HepG2 (cell line): Measurements from ENCODE around the gene ZSCAN26. TPM values are rescaled to one million over a fixed set of nuclear protein-coding genes. Genes with fewer than 3 reads are reported as not detected.

ENCODE experiments used
- BCL3 ChIP-seq: sonication (generic); formaldehyde crosslinking; IDR thresholded peaks from 2 replicates; pipeline ENCODE4 v1.5.1; 2020; ENCODE audit warnings: mild to moderate bottlenecking, missing genetic modification reagents, moderate library complexity
- DNMT1 ChIP-seq: sonication (generic); formaldehyde crosslinking; IDR thresholded peaks from 2 replicates; pipeline ENCODE4 v1.5.1; 2020; ENCODE audit warnings: mild to moderate bottlenecking, missing genetic modification reagents
- E2F5 ChIP-seq: sonication (generic); formaldehyde crosslinking; conservative IDR thresholded peaks from 2 replicates; pipeline ENCODE4 v1.4.0; 2020; ENCODE audit warnings: missing genetic modification reagents
- FOXA3 ChIP-seq: IDR thresholded peaks from 2 replicates; pipeline ENCODE4 v1.6.1; 2016; ENCODE audit warnings: missing genetic modification reagents, missing compliant biosample characterization
- HOXA9 ChIP-seq: sonication (generic); formaldehyde crosslinking; IDR thresholded peaks from 2 replicates; pipeline ENCODE4 v1.8.1; 2022; ENCODE audit warnings: missing genetic modification reagents, mild to moderate bottlenecking, moderate library complexity, borderline replicate concordance
- NFYC ChIP-seq: IDR thresholded peaks from 2 replicates; pipeline ENCODE4 v1.6.1; 2016; ENCODE audit warnings: missing genetic modification reagents, missing compliant biosample characterization
- NR2F2 ChIP-seq: IDR thresholded peaks from 2 replicates; pipeline ENCODE4 v1.6.1; 2012; ENCODE audit warnings: low read depth, inconsistent platforms, borderline replicate concordance
- SALL1 ChIP-seq: sonication (generic); formaldehyde crosslinking; IDR thresholded peaks from 2 replicates; pipeline ENCODE4 v1.8.0; 2022; ENCODE audit warnings: mild to moderate bottlenecking, missing genetic modification reagents
- SMARCE1 ChIP-seq: fragments of 450-650 bp; IDR thresholded peaks from 2 replicates; pipeline ENCODE4 v1.6.1; 2017; ENCODE audit warnings: borderline replicate concordance
- STAG1 ChIP-seq: sonication (generic); formaldehyde crosslinking; IDR thresholded peaks from 2 replicates; pipeline ENCODE4 v1.4.0; 2020; ENCODE audit warnings: missing genetic modification reagents
- TAF15 ChIP-seq: fragments of 200-400 bp; formaldehyde crosslinking; IDR thresholded peaks from one replicate; pipeline ENCODE4 v1.6.1; 2018; ENCODE audit warnings: mild to moderate bottlenecking, low read depth, low read length; ENCODE audit not compliant: poor library complexity, severe bottlenecking
- THYN1 ChIP-seq: sonication (generic); formaldehyde crosslinking; IDR thresholded peaks from 2 replicates; pipeline ENCODE4 v1.8.1; 2023; ENCODE audit warnings: low read depth, mild to moderate bottlenecking, moderate library complexity, missing genetic modification reagents, borderline replicate concordance
- TRAFD1 ChIP-seq: sonication (generic); formaldehyde crosslinking; IDR thresholded peaks from 2 replicates; pipeline ENCODE4 v1.5.1; 2020; ENCODE audit warnings: missing genetic modification reagents, mild to moderate bottlenecking, borderline replicate concordance
- ZC3H4 ChIP-seq: sonication (generic); formaldehyde crosslinking; IDR thresholded peaks from 2 replicates; pipeline ENCODE4 v1.4.0; 2020; ENCODE audit warnings: missing genetic modification reagents, borderline replicate concordance
- ZNF12 ChIP-seq: sonication (generic); formaldehyde crosslinking; IDR thresholded peaks from 2 replicates; pipeline ENCODE4 v1.5.0; 2020; ENCODE audit warnings: missing genetic modification reagents
- ZNF142 ChIP-seq: sonication (generic); formaldehyde crosslinking; IDR thresholded peaks from 2 replicates; pipeline ENCODE4 v1.4.0; 2020; ENCODE audit warnings: missing genetic modification reagents
- ZNF205 ChIP-seq: IDR thresholded peaks from 2 replicates; pipeline ENCODE4 v1.6.1; 2018; ENCODE audit warnings: missing biosample characterization, missing genetic modification reagents
- ZNF329 ChIP-seq: sonication (generic); formaldehyde crosslinking; IDR thresholded peaks from 2 replicates; pipeline ENCODE4 v1.9.0; 2021; ENCODE audit warnings: low read depth, mild to moderate bottlenecking, missing genetic modification reagents
- ZNF367 ChIP-seq: sonication (generic); formaldehyde crosslinking; IDR thresholded peaks from 2 replicates; pipeline ENCODE4 v1.4.0; 2020; ENCODE audit warnings: missing genetic modification reagents, borderline replicate concordance
- ZNF432 ChIP-seq: sonication (generic); formaldehyde crosslinking; IDR thresholded peaks from 2 replicates; pipeline ENCODE4 v1.5.0; 2020; ENCODE audit warnings: missing genetic modification reagents, mild to moderate bottlenecking, borderline replicate concordance
- ZNF557 ChIP-seq: sonication (generic); formaldehyde crosslinking; IDR thresholded peaks from 2 replicates; pipeline ENCODE4 v1.4.0; 2020; ENCODE audit warnings: missing genetic modification reagents
- polyA plus RNA-seq, 8 experiments: library from polyadenylated mRNA; depleted of rRNA in 3 of 8; stranded (reverse) in 7 of 8; unstranded in 1 of 8; fragments of >200 nt; fragmentation: Illumina TruSeq in 4 of 8; extraction: Trizol in 4 of 8; gene quantifications; 2 replicates each; pipeline versions ENCODE4 v1.2.1 to v1.2.3, GENCODE V29; 2011 to 2016; ENCODE audit warnings: low read depth in 4 of 8, missing spikeins in 1 of 8, mixed read lengths in 1 of 8; ENCODE audit not compliant: insufficient read depth in 1 of 8
- total RNA-seq, 5 experiments: library from RNA; depleted of rRNA; stranded (reverse); fragments of >200 nt; fragmentation: Illumina TruSeq; extraction: Trizol; gene quantifications; 2 replicates each; pipeline ENCODE4 v1.2.3, GENCODE V29; 2016; ENCODE audit warnings: low read depth in 1 of 5

Gene ZSCAN26
- total and polyA plus RNA-seq, 2 of the 13 experiments (the other 11 are each of a cell fraction or from before 2014, with no cell fraction given) = 12.0 to 15.6 TPM

GRCh38 chr6:28323813-28324424 lies 57.0 kb downstream of the ZSCAN26 start (continued):
- TF ChIP-seq ZNF142 (CRISPR knock-in tag) (0 out of 2 replicates have a peak, but pooled peaks have one; percentile 41), ZNF367 (CRISPR knock-in tag) (no peak), STAG1 (CRISPR knock-in tag) (peak; percentile 15; the same call in 1 of the 2 replicates), DNMT1 (CRISPR knock-in tag) (no peak), BCL3 (no peak), THYN1 (CRISPR knock-in tag) (no peak), ZC3H4 (CRISPR knock-in tag) (no peak), ZNF205 (CRISPR knock-in tag) (peak; percentile 59; the same call in 1 of the 2 replicates), E2F5 (CRISPR knock-in tag) (no peak), NR2F2 (no peak), SALL1 (CRISPR knock-in tag) (peak; percentile 84), ZNF329 (CRISPR knock-in tag) (no peak), TAF15 (no peak), NFYC (CRISPR knock-in tag) (0 out of 2 replicates have a peak, but pooled peaks have one; percentile 4), FOXA3 (CRISPR knock-in tag) (peak; percentile 93), ZNF557 (CRISPR knock-in tag) (no peak), TRAFD1 (CRISPR knock-in tag) (no peak), ZNF12 (peak; percentile 64), ZNF432 (no peak), SMARCE1 (no peak), HOXA9 (no peak)
